HepG2 (cell line): ENCODE measurements around the gene SH3D19. TPM values are rescaled to one million over a fixed set of nuclear protein-coding genes. Genes with fewer than 3 reads are reported as not detected.
A peak's percentile ranks its signal among the peaks of the same experiment; 100 is the strongest.

ENCODE experiments used
- ATAC-seq: fragments of 200-7000 bp; cut with Tn5 transposase; 3 replicates; pipeline ENCODE4 v1.9.1; 2020; ENCODE audit warnings: mild to moderate bottlenecking, moderate library complexity
- BruUV-seq: library from RNA; stranded (reverse); fragments of 400-500 nt; replicated peaks from 2 replicates; lab custom pipeline; 2021; lab: Mats Ljungman, UMichigan
- CTCF ChIA-PET: fragments of 300-600 bp; formaldehyde crosslinking; extraction: SDS; loops from one replicate; lab custom pipeline; 2021; ENCODE audit warnings: low total read pairs, inconsistent platforms, low intra/inter-chr PET ratio; lab: Yijun Ruan, JAX
- POLR2A ChIA-PET: fragments of 350-600 bp; sonication (Branson Sonifier 250); formaldehyde crosslinking; loops from one replicate; lab custom pipeline; 2020; ENCODE audit warnings: antibody characterized with exemption, inconsistent platforms; lab: Yijun Ruan, JAX
- DNase-seq: peaks from one replicate; pipeline ENCODE4 v3.0.0-alpha.2; 2015; ENCODE audit warnings: low spot score
- FAIRE-seq: peaks from 3 replicates; lab custom pipeline; 2011; peaks lifted over from hg19 to GRCh38; lab: Jason Lieb, UNC
- H2AFZ ChIP-seq: one replicate; pipeline ENCODE4 v1.6.1; 2011; ENCODE audit warnings: low read length, inconsistent platforms
- H3K27ac ChIP-seq: fragments of 300-600 bp; 3 replicates; pipeline ENCODE4 v1.8.0; 2011; ENCODE audit warnings: mixed run types, mild to moderate bottlenecking, mixed read lengths, low read length, inconsistent platforms; ENCODE audit not compliant: insufficient read depth; ENCODE audit errors: extremely low read length
- H3K27me3 ChIP-seq, 2 experiments: fragments of 200-600 bp in 1 of 2; 2 replicates in 1 of 2; 3 replicates in 1 of 2; pipeline versions ENCODE4 v1.6.0 to v1.8.0; 2011; ENCODE audit warnings: low read length in 2 of 2, mild to moderate bottlenecking in 2 of 2, moderate library complexity in 2 of 2, inconsistent platforms in 1 of 2; ENCODE audit not compliant: insufficient read depth in 2 of 2, control insufficient read depth in 1 of 2
- H3K36me3 ChIP-seq, 2 experiments: fragments of 200-600 bp in 1 of 2; replicated peaks in 1 of 2; 2 replicates in 1 of 2; 3 replicates in 1 of 2; pipeline versions ENCODE4 v1.5.1 to v1.8.0; 2011; ENCODE audit warnings: low read length in 2 of 2, inconsistent platforms in 1 of 2; ENCODE audit not compliant: insufficient read depth in 2 of 2, control insufficient read depth in 1 of 2
- H3K4me1 ChIP-seq: 2 replicates; pipeline ENCODE4 v1.5.1; 2012; ENCODE audit warnings: low read length, inconsistent platforms; ENCODE audit not compliant: insufficient read depth
- H3K4me2 ChIP-seq: 2 replicates; pipeline ENCODE4 v1.6.0; 2011; ENCODE audit warnings: low read depth, low read length, inconsistent platforms
- H3K4me3 ChIP-seq, 3 experiments: fragments of 200-600 bp in 1 of 3; sonication (generic), shearing (Covaris generic) in 1 of 3; replicated peaks in 1 of 3; 2 replicates each; pipeline ENCODE4 v1.5.1; 2011 to 2016; ENCODE audit warnings: low read length in 3 of 3, inconsistent platforms in 2 of 3, low read depth in 2 of 3, mild to moderate bottlenecking in 2 of 3, control low read depth in 1 of 3, mixed read lengths in 1 of 3; ENCODE audit not compliant: insufficient read depth in 1 of 3
- H3K79me2 ChIP-seq: one replicate; pipeline ENCODE4 v1.6.1; 2011; ENCODE audit warnings: low read length, inconsistent platforms; ENCODE audit not compliant: insufficient read depth
- H3K9ac ChIP-seq: 2 replicates; pipeline ENCODE4 v1.6.0; 2011; ENCODE audit warnings: mild to moderate bottlenecking, low read depth, low read length, inconsistent platforms; ENCODE audit not compliant: insufficient read depth
- H3K9me3 ChIP-seq: 2 replicates; pipeline ENCODE4 v1.5.1; 2012; ENCODE audit warnings: mild to moderate bottlenecking, low read length
- H4K20me1 ChIP-seq: 2 replicates; pipeline ENCODE4 v1.6.0; 2011; ENCODE audit warnings: inconsistent platforms, mild to moderate bottlenecking, low read length, moderate library complexity; ENCODE audit not compliant: insufficient read depth
- BCLAF1 ChIP-seq: fragments of 450-650 bp; IDR thresholded peaks from 2 replicates; pipeline ENCODE4 v1.6.1; 2017; ENCODE audit warnings: mild to moderate bottlenecking
- ELF1 ChIP-seq: sonication (generic); formaldehyde crosslinking; IDR thresholded peaks from 2 replicates; pipeline ENCODE4 v1.4.0; 2020; ENCODE audit warnings: missing genetic modification reagents
- FOXM1 ChIP-seq: sonication (generic); formaldehyde crosslinking; IDR thresholded peaks from 2 replicates; pipeline ENCODE4 v1.5.0; 2020; ENCODE audit warnings: missing genetic modification reagents
- TOPORS ChIP-seq: sonication (generic); formaldehyde crosslinking; IDR thresholded peaks from 2 replicates; pipeline ENCODE4 v1.8.0; 2023; ENCODE audit warnings: mild to moderate bottlenecking, missing genetic modification reagents
- ZBTB26 ChIP-seq: IDR thresholded peaks from 2 replicates; pipeline ENCODE4 v1.6.1; 2016; ENCODE audit warnings: missing compliant biosample characterization, missing genetic modification reagents, borderline replicate concordance
- ZFP36L1 ChIP-seq: sonication (generic); formaldehyde crosslinking; IDR thresholded peaks from 2 replicates; pipeline ENCODE4 v1.8.0; 2022; ENCODE audit warnings: mild to moderate bottlenecking, missing genetic modification reagents, moderate library complexity
- ZIK1 ChIP-seq: sonication (generic); formaldehyde crosslinking; IDR thresholded peaks from 2 replicates; pipeline ENCODE4 v1.5.0; 2020; ENCODE audit warnings: mild to moderate bottlenecking, low read depth, missing genetic modification reagents, borderline replicate concordance
- ZNF121 ChIP-seq: sonication (generic); formaldehyde crosslinking; IDR thresholded peaks from 2 replicates; pipeline ENCODE4 v1.5.0; 2020; ENCODE audit warnings: mild to moderate bottlenecking, missing genetic modification reagents
- ZNF253 ChIP-seq: sonication (generic); formaldehyde crosslinking; IDR thresholded peaks from 2 replicates; pipeline ENCODE4 v1.8.0; 2022; ENCODE audit warnings: mild to moderate bottlenecking, missing genetic modification reagents, borderline replicate concordance
- ZNF598 ChIP-seq: sonication (generic); formaldehyde crosslinking; IDR thresholded peaks from 2 replicates; pipeline ENCODE4 v1.5.1; 2020; ENCODE audit warnings: mild to moderate bottlenecking, missing genetic modification reagents, borderline replicate concordance
- WGBS: methylation state at CpG from one replicate; pipeline ENCODE4 v1.1.6; 2017; ENCODE audit warnings: low lambda C conversion rate; 5-methylcytosine and 5-hydroxymethylcytosine counted together
- in situ Hi-C: cut with HindIII; loops from 2 replicates; pipeline ENCODE4 v1.10.0; 2017; ENCODE audit warnings: low pct_unique_long_range_greater_than_20kb; ENCODE audit not compliant: extremely low pct_ligation_motif_present
- intact Hi-C: fragments of 100-400 bp; cut with micrococcal nuclease; formaldehyde crosslinking; loops from one replicate; pipeline ENCODE4 v1.10.0; 2022; ENCODE audit not compliant: unreplicated experiment
- polyA plus RNA-seq, 8 experiments: library from polyadenylated mRNA; depleted of rRNA in 3 of 8; stranded (reverse) in 7 of 8; unstranded in 1 of 8; fragments of >200 nt; fragmentation: Illumina TruSeq in 4 of 8; extraction: Trizol in 4 of 8; gene quantifications; 2 replicates each; pipeline versions ENCODE4 v1.2.1 to v1.2.3, GENCODE V29; 2011 to 2016; ENCODE audit warnings: low read depth in 4 of 8, missing spikeins in 1 of 8, mixed read lengths in 1 of 8; ENCODE audit not compliant: insufficient read depth in 1 of 8
- total RNA-seq, 5 experiments: library from RNA; depleted of rRNA; stranded (reverse); fragments of >200 nt; fragmentation: Illumina TruSeq; extraction: Trizol; gene quantifications; 2 replicates each; pipeline ENCODE4 v1.2.3, GENCODE V29; 2016; ENCODE audit warnings: low read depth in 1 of 5

Gene SH3D19
- total and polyA plus RNA-seq, 2 of the 13 experiments (the other 11 are each of a cell fraction or from before 2014, with no cell fraction given), result 31.2 to 38.0 TPM

GRCh38 chr4:151292038-151292437 is 33.4 kb downstream of the SH3D19 start:
- no peak overlapping the region for H3K9ac ChIP-seq
- no peak for TF ChIP-seq BCLAF1
- peak; percentile 85 for TF ChIP-seq ZNF121 (CRISPR knock-in tag)
- TF ChIP-seq ZNF598 (CRISPR knock-in tag), result no peak
- no peak overlapping the region for H3K27ac ChIP-seq
- ATAC-seq (no peak), FAIRE-seq (no peak), DNase-seq (no peak)
- in situ Hi-C loops, result no loop called here
- POLR2A ChIA-PET, result interaction anchor here (0.7 kb wide), 1 partner anchor 32 kb away, joined by 3 read pairs; no protein-coding TSS in a partner anchor
- 93% methylated on average over 2 of the region's 2 CpGs for WGBS
- H2AFZ ChIP-seq, result no peak overlapping the region
- H3K4me2 ChIP-seq, result no peak overlapping the region
- H3K36me3 ChIP-seq, result peaks cover 7 to 17% of the 10 kb centered on the region in 2 experiments; a peak in 4 of 5 replicates
- H3K4me3 ChIP-seq, result no peak overlapping the region
- no peaks in the 10 kb centered on the region for H3K27me3 ChIP-seq
- H4K20me1 ChIP-seq, result peaks cover 69% of the 10 kb centered on the region
- intact Hi-C loops, result no loop called here
- H3K4me1 ChIP-seq, result peaks cover 47% of the 10 kb centered on the region
- no peaks in the 10 kb centered on the region for H3K9me3 ChIP-seq
- CTCF ChIA-PET, result no interaction called here
- peaks cover 93% of the 10 kb centered on the region for H3K79me2 ChIP-seq
- BruUV-seq, result no TSS peak

GRCh38 chr4:151291485-151291884 is 33.9 kb downstream of the SH3D19 start:
- no peak for FAIRE-seq
- Histone ChIP-seq H3K4me1 (peaks cover 41% of the 10 kb centered on the region), H3K9me3 (no peaks in the 10 kb centered on the region), H3K36me3 (peaks cover 7 to 17% of the 10 kb centered on the region in 2 experiments; a peak in 4 of 5 replicates), H3K4me3 (no peak overlapping the region), H3K79me2 (peaks cover 91% of the 10 kb centered on the region), H3K4me2 (no peak overlapping the region), H2AFZ (no peak overlapping the region), H3K27ac (no peak overlapping the region), H3K27me3 (no peaks in the 10 kb centered on the region), H4K20me1 (peaks cover 64% of the 10 kb centered on the region), H3K9ac (no peak overlapping the region)
- in situ Hi-C loops (no loop called here), intact Hi-C loops (no loop called here)
- ATAC-seq, result no peak
- BruUV-seq, result no TSS peak
- ChIA-PET POLR2A (interaction anchor here (0.7 kb wide), 1 partner anchor 33 kb away, joined by 3 read pairs; no protein-coding TSS in a partner anchor), CTCF (no interaction called here)
- DNase-seq, result no peak
- 96% methylated on average over 1 of the region's 1 CpG for WGBS
- TF ChIP-seq TOPORS (CRISPR knock-in tag) (no peak), ZBTB26 (no peak), ZFP36L1 (CRISPR knock-in tag) (no peak), ELF1 (no peak), ZNF253 (CRISPR knock-in tag) (no peak), ZIK1 (CRISPR knock-in tag) (no peak), FOXM1 (no peak)
